ENCODE data around the gene FAM111B.
"Not testable (repeated sequence)": the region's sequence is repeated elsewhere in the genome, so short reads cannot be mapped to it uniquely, and the experiment has no call there.

The FAM111B gene

DNA sequence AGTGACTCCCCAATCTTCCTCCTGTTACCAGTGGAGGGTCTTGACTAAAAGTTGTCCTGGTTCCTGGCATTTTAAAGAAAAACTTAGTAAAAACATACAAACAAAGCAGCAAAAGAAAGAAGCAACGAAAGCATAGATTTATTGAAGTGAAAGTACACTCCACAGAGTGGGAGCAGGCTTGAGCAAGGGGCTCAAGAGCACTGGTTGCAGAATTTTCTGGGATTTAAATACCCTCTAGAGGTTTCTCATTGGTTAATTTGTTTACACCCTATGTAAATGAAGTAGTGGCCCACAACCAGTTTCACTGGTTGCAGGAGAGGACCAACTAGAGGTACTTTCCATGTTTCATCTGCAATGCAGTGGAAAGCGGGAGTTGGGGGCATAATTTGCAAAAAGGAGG, 10.7 kb downstream of the FAM111B start:
- Histone ChIP-seq H3K27me3 (ENCODE audit: control insufficient read depth in 1 of 2, insufficient read depth in 1 of 2, low read length in 2 of 2) (no peaks in the 10 kb centered on the region), H3K4ac (ENCODE audit: low read depth in 1 of 2, low read length in 2 of 2) (no peak overlapping the region), H4K91ac (ENCODE audit: low read length) (no peak overlapping the region), H3K36me3 (ENCODE audit: control insufficient read depth in 1 of 2, insufficient read depth in 2 of 2, low read depth in 1 of 2, low read length in 2 of 2) (no peaks in the 10 kb centered on the region), H3K4me2 (ENCODE audit: low read length, poor library complexity, severe bottlenecking) (no peak overlapping the region), H4K8ac (ENCODE audit: low read length) (no peak overlapping the region), H3K9ac (ENCODE audit: low read length) (no peak overlapping the region), H3K79me1 (replicated peaks; ENCODE audit: low read length, poor library complexity, severe bottlenecking) (peaks cover 3% of the 10 kb centered on the region), H3K18ac (ENCODE audit: low read depth in 1 of 2, low read length in 2 of 2) (no peak overlapping the region), H3K9me3 (ENCODE audit: control insufficient read depth, low read length) (peaks cover 44% of the 10 kb centered on the region), H3K4me1 (ENCODE audit: control insufficient read depth, insufficient read depth, low read depth, low read length) (no peaks in the 10 kb centered on the region), H3K23ac (ENCODE audit: low read length in 2 of 2) (no peak overlapping the region), H2AK5ac (ENCODE audit: low read length, severe bottlenecking) (no peak overlapping the region), H2BK12ac (ENCODE audit: low read length in 2 of 2) (no peak overlapping the region), H2BK5ac (ENCODE audit: low read depth, low read length, poor library complexity, severe bottlenecking) (no peak overlapping the region), H3K14ac (ENCODE audit: low read length in 2 of 2) (no peak overlapping the region), H2BK120ac (ENCODE audit: low read depth, low read length) (no peak overlapping the region), H2BK15ac (ENCODE audit: low read depth, poor library complexity, severe bottlenecking) (no peak overlapping the region), H3K4me3 (ENCODE audit: insufficient read depth in 1 of 2, low read depth in 1 of 2, low read length in 2 of 2) (no peak overlapping the region), H3K27ac (ENCODE audit: low read length, poor library complexity, severe bottlenecking) (no peak overlapping the region), H2AFZ (ENCODE audit: low read depth, low read length) (no peak overlapping the region)
- 100% methylated on average over 2 of the region's 2 CpGs for WGBS
- DNase-seq = no peak

DNA sequence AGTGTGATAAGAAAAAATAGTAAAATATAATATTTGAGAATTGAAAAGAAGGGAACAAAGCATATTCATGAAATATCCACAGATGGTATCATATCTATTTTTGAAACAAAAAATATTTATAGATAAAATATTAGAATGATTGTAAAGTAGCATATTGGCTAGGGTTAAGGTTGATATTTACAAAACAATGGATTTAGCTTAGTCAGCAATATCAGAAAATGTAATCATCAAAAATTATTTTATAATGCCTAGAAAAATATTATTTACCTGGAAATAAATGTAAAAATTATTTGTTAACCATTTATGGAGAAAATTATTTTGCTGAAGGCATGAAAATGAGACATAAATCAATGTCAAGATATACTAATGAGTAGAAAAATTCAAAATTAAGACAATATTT, 12.8 kb downstream of the FAM111B start:
- Histone ChIP-seq H3K9ac (ENCODE audit: low read length) (no peak overlapping the region), H2BK15ac (ENCODE audit: low read depth, poor library complexity, severe bottlenecking) (no peak overlapping the region), H2BK120ac (ENCODE audit: low read depth, low read length) (no peak overlapping the region), H2BK5ac (ENCODE audit: low read depth, low read length, poor library complexity, severe bottlenecking) (no peak overlapping the region), H2BK12ac (ENCODE audit: low read length in 2 of 2) (no peak overlapping the region), H3K79me1 (replicated peaks; ENCODE audit: low read length, poor library complexity, severe bottlenecking) (peaks cover 3% of the 10 kb centered on the region), H3K36me3 (ENCODE audit: control insufficient read depth in 1 of 2, insufficient read depth in 2 of 2, low read depth in 1 of 2, low read length in 2 of 2) (no peaks in the 10 kb centered on the region), H4K8ac (ENCODE audit: low read length) (no peak overlapping the region), H3K4ac (ENCODE audit: low read depth in 1 of 2, low read length in 2 of 2) (no peak overlapping the region), H3K4me1 (ENCODE audit: control insufficient read depth, insufficient read depth, low read depth, low read length) (no peaks in the 10 kb centered on the region), H3K14ac (ENCODE audit: low read length in 2 of 2) (no peak overlapping the region), H3K4me3 (ENCODE audit: insufficient read depth in 1 of 2, low read depth in 1 of 2, low read length in 2 of 2) (no peak overlapping the region), H3K18ac (ENCODE audit: low read depth in 1 of 2, low read length in 2 of 2) (no peak overlapping the region), H2AFZ (ENCODE audit: low read depth, low read length) (no peak overlapping the region), H2AK5ac (ENCODE audit: low read length, severe bottlenecking) (no peak overlapping the region), H3K27ac (ENCODE audit: low read length, poor library complexity, severe bottlenecking) (no peak overlapping the region), H3K4me2 (ENCODE audit: low read length, poor library complexity, severe bottlenecking) (no peak overlapping the region), H3K27me3 (ENCODE audit: control insufficient read depth in 1 of 2, insufficient read depth in 1 of 2, low read length in 2 of 2) (no peaks in the 10 kb centered on the region), H4K91ac (ENCODE audit: low read length) (no peak overlapping the region), H3K23ac (ENCODE audit: low read length in 2 of 2) (no peak overlapping the region), H3K9me3 (ENCODE audit: control insufficient read depth, low read length) (peaks cover 44% of the 10 kb centered on the region)
- no peak for DNase-seq

DNA sequence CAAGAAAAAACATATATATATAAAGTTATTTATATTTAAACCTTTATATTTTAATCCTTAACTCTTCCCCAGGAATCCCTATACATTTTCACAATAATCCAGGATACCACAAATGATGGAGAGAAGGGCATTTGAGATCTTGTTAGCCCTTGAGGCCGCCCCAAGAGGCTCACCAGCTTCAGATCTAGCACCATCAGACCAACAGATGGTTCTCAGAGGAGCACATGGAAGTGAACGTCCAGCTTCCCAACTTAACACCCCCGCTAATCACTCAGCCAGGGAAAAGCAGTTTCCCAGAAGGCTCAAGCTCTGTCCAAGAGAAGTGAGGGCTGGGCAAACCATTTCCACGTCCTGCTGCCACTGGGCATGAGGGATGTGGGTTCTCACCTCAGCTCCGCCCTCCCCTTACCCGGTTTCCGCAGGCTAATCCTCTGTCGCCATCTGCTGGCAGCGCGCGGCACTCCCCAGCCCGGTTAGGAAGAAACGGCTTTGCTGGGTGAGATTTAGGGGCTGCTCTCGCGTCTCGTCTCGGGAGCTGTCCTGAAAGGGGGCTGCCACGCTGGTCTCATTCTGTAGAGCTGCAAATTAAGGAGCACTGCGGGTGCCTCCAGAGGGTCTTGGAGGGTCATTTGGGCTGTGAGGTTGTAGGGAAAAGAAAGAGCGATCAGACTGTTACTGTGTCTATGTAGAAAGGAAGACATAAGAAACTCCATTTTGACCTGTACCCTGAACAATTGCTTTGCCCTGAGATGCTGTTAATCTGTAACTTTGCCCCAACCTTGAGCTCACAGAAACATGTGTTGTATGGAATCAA, 28.8 kb downstream of the FAM111B start:
- Histone ChIP-seq H3K23ac (ENCODE audit: low read length in 2 of 2) (no peak overlapping the region), H3K4me1 (ENCODE audit: control insufficient read depth, insufficient read depth, low read depth, low read length) (peaks cover 5% of the 10 kb centered on the region), H4K8ac (ENCODE audit: low read length) (peak overlapping the region; percentile 39), H3K79me1 (replicated peaks; ENCODE audit: low read length, poor library complexity, severe bottlenecking) (peaks cover 4% of the 10 kb centered on the region), H3K4me3 (ENCODE audit: insufficient read depth in 1 of 2, low read depth in 1 of 2, low read length in 2 of 2) (no peak overlapping the region), H3K27me3 (ENCODE audit: control insufficient read depth in 1 of 2, insufficient read depth in 1 of 2, low read length in 2 of 2) (no peaks in the 10 kb centered on the region), H2AK5ac (ENCODE audit: low read length, severe bottlenecking) (no peak overlapping the region), H3K18ac (ENCODE audit: low read depth in 1 of 2, low read length in 2 of 2) (peak overlapping the region in 1 of 2 experiments; percentile 60), H3K9me3 (ENCODE audit: control insufficient read depth, low read length) (peaks cover 10% of the 10 kb centered on the region), H3K9ac (ENCODE audit: low read length) (peak overlapping the region; percentile 77), H2BK15ac (ENCODE audit: low read depth, poor library complexity, severe bottlenecking) (no peak overlapping the region), H2BK5ac (ENCODE audit: low read depth, low read length, poor library complexity, severe bottlenecking) (no peak overlapping the region), H3K4me2 (ENCODE audit: low read length, poor library complexity, severe bottlenecking) (peak overlapping the region; percentile 85), H3K4ac (ENCODE audit: low read depth in 1 of 2, low read length in 2 of 2) (no peak overlapping the region), H2BK120ac (ENCODE audit: low read depth, low read length) (no peak overlapping the region), H4K91ac (ENCODE audit: low read length) (no peak overlapping the region), H3K36me3 (ENCODE audit: control insufficient read depth in 1 of 2, insufficient read depth in 2 of 2, low read depth in 1 of 2, low read length in 2 of 2) (peaks cover 11 to 56% of the 10 kb centered on the region in 2 experiments), H3K27ac (ENCODE audit: low read length, poor library complexity, severe bottlenecking) (no peak overlapping the region), H2AFZ (ENCODE audit: low read depth, low read length) (no peak overlapping the region), H3K14ac (ENCODE audit: low read length in 2 of 2) (no peak overlapping the region), H2BK12ac (ENCODE audit: low read length in 2 of 2) (no peak overlapping the region)
- peak; percentile 74 for DNase-seq
- WGBS = 10% methylated on average over 19 of the region's 20 CpGs

DNA sequence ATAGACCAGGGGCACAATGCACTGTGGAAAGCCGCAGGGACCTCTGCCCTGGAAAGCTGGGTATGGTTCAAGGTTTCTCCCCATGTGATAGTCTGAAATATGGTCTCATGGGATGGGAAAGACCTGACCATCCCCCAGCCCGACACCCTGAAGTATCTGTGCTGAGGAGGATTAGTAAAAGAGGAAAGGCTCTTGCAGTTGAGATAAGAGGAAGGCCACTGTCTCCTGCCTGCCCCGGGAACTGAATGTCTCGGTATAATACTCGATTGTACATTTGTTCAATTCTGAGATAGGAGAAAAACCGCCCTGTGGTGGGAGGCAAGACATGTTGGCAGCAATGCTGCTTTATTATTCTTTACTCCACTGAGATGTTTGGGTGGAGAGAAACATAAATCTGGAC, 29.5 kb downstream of the FAM111B start:
- H3K4ac ChIP-seq (ENCODE audit: low read depth in 1 of 2, low read length in 2 of 2); H3K27me3 ChIP-seq (ENCODE audit: control insufficient read depth in 1 of 2, insufficient read depth in 1 of 2, low read length in 2 of 2); H4K91ac ChIP-seq (ENCODE audit: low read length); H3K4me1 ChIP-seq (ENCODE audit: control insufficient read depth, insufficient read depth, low read depth, low read length); H3K9ac ChIP-seq (ENCODE audit: low read length); H3K18ac ChIP-seq (ENCODE audit: low read depth in 1 of 2, low read length in 2 of 2); H2BK120ac ChIP-seq (ENCODE audit: low read depth, low read length); H3K4me3 ChIP-seq (ENCODE audit: insufficient read depth in 1 of 2, low read depth in 1 of 2, low read length in 2 of 2); H2BK15ac ChIP-seq (ENCODE audit: low read depth, poor library complexity, severe bottlenecking); H3K23ac ChIP-seq (ENCODE audit: low read length in 2 of 2); H2BK5ac ChIP-seq (ENCODE audit: low read depth, low read length, poor library complexity, severe bottlenecking); H3K27ac ChIP-seq (ENCODE audit: low read length, poor library complexity, severe bottlenecking); H2AFZ ChIP-seq (ENCODE audit: low read depth, low read length); H3K4me2 ChIP-seq (ENCODE audit: low read length, poor library complexity, severe bottlenecking); H2BK12ac ChIP-seq (ENCODE audit: low read length in 2 of 2); H2AK5ac ChIP-seq (ENCODE audit: low read length, severe bottlenecking); H3K9me3 ChIP-seq (ENCODE audit: control insufficient read depth, low read length); H3K14ac ChIP-seq (ENCODE audit: low read length in 2 of 2); DNase-seq; H3K79me1 ChIP-seq (replicated peaks; ENCODE audit: low read length, poor library complexity, severe bottlenecking): not testable (repeated sequence)
- WGBS = 80% methylated on average over 6 of the region's 6 CpGs
- Histone ChIP-seq H3K36me3 (ENCODE audit: control insufficient read depth in 1 of 2, insufficient read depth in 2 of 2, low read depth in 1 of 2, low read length in 2 of 2) (peaks cover 8 to 49% of the 10 kb centered on the region in 2 experiments), H4K8ac (ENCODE audit: low read length) (peak overlapping the region; percentile 39)
